Measurements from ENCODE around the gene EIF3B.

- TF ChIP-seq POLR2A (IDR thresholded peaks at IDR 0.05; ENCODE audit: low read depth, low read length) (no peak), TAF1 (IDR thresholded peaks at IDR 0.05; ENCODE audit: low read depth, low read length) (no peak), POLR2AphosphoS5 (IDR thresholded peaks at IDR 0.05; ENCODE audit: low read depth, low read length) (peak; percentile 40; the same call in 1 of the 2 replicates), SPI1 (IDR thresholded peaks at IDR 0.05; ENCODE audit: low read depth, low read length) (peak; percentile 12; the same call in 1 of the 2 replicates), POU2F2 (IDR thresholded peaks at IDR 0.05; ENCODE audit: low read depth, low read length) (no peak), PAX5 (IDR thresholded peaks at IDR 0.05; ENCODE audit: insufficient read depth, low read length, severe bottlenecking) (no peak)
Measured at GRCh38 chr7:2307690-2308107, 46.9 kb upstream of the EIF3B start.
